GM19372 (cell line): Measurements from ENCODE around the gene HLA-G.
"Not testable (repeated sequence)": the region's sequence is repeated elsewhere in the genome, so short reads cannot be mapped to it uniquely, and the experiment has no call there.

Experiments
- ATAC-seq: cut with Tn5 transposase; IDR thresholded peaks from one replicate; pipeline ENCODE4 v1.9.1; 2021; ENCODE audit warnings: mild to moderate bottlenecking, low read depth, moderate library complexity; ENCODE audit not compliant: unreplicated experiment

Gene HLA-G

GRCh38 chr6:29827579-29828470, at the start of gene HLA-G:
Gene HLA-G, plus strand, starts transcription at chr6:29827825. Its CDS starts 20 bp downstream, at chr6:29827845.
- ATAC-seq, result no peak

GRCh38 chr6:29780019-29780698, 47.5 kb upstream of the HLA-G start:
- not testable (repeated sequence) for ATAC-seq

- no peak for ATAC-seq
Observed at GRCh38 chr6:29789176-29789575, 38.4 kb upstream of the HLA-G start.

- no peak for ATAC-seq
Observed at GRCh38 chr6:29790626-29791025, 37.0 kb upstream of the HLA-G start.

- ATAC-seq, result no peak
Observed at GRCh38 chr6:29791162-29791561, 36.5 kb upstream of the HLA-G start.

- ATAC-seq, result no peak
Observed at GRCh38 chr6:29791786-29792122, 35.9 kb upstream of the HLA-G start.

GRCh38 chr6:29792123-29793035, 35.2 kb upstream of the HLA-G start:
- ATAC-seq, result no peak

- ATAC-seq, result no peak
Observed at GRCh38 chr6:29793036-29793356, 34.6 kb upstream of the HLA-G start.

GRCh38 chr6:29793796-29794195, 33.8 kb upstream of the HLA-G start:
- no peak for ATAC-seq

GRCh38 chr6:29796026-29796425, 31.6 kb upstream of the HLA-G start:
- no peak for ATAC-seq

GRCh38 chr6:29797135-29797534, 30.5 kb upstream of the HLA-G start:
- ATAC-seq, result no peak

- ATAC-seq, result no peak
Observed at GRCh38 chr6:29797966-29798365, 29.7 kb upstream of the HLA-G start.

GRCh38 chr6:29800254-29800653, 27.4 kb upstream of the HLA-G start:
- no peak for ATAC-seq

- ATAC-seq, result no peak
Observed at GRCh38 chr6:29806387-29806786, 21.2 kb upstream of the HLA-G start.

- no peak for ATAC-seq
Observed at GRCh38 chr6:29809249-29809648, 18.4 kb upstream of the HLA-G start.

- no peak for ATAC-seq
Observed at GRCh38 chr6:29810371-29810770, 17.3 kb upstream of the HLA-G start.

- no peak for ATAC-seq
Observed at GRCh38 chr6:29811377-29811776, 16.2 kb upstream of the HLA-G start.

- ATAC-seq, result no peak
Observed at GRCh38 chr6:29813066-29813465, 14.6 kb upstream of the HLA-G start.

GRCh38 chr6:29813809-29814208, 13.8 kb upstream of the HLA-G start:
- no peak for ATAC-seq

GRCh38 chr6:29814379-29815117, 13.1 kb upstream of the HLA-G start:
- no peak for ATAC-seq
